ENCODE measurements around the gene FGFBP1.
A peak's percentile ranks its signal among the peaks of the same experiment; 100 is the strongest.

FGFBP1 gene

GRCh38 chr4:15938640-15939039, at the start of gene FGFBP1:
Gene FGFBP1, minus strand, starts transcription at chr4:15938740. Its CDS starts 2,108 bp downstream, at chr4:15936632.
- DNase-seq (ENCODE audit: low read depth in 2 of 2): no peak

- no peak for DNase-seq (ENCODE audit: low read depth in 2 of 2)
Measured at GRCh38 chr4:15988222-15988621, 49.7 kb upstream of the FGFBP1 start.

- no peak for DNase-seq (ENCODE audit: low read depth in 2 of 2)
Measured at GRCh38 chr4:15986907-15987306, 48.4 kb upstream of the FGFBP1 start.

- DNase-seq (ENCODE audit: low read depth in 2 of 2): no peak
Measured at GRCh38 chr4:15983610-15984009, 45.1 kb upstream of the FGFBP1 start.

- no peak for DNase-seq (ENCODE audit: low read depth in 2 of 2)
Measured at GRCh38 chr4:15982842-15983524, 44.4 kb upstream of the FGFBP1 start.

- no peak for DNase-seq (ENCODE audit: low read depth in 2 of 2)
Measured at GRCh38 chr4:15976456-15977447, 38.2 kb upstream of the FGFBP1 start.

- DNase-seq (ENCODE audit: low read depth in 2 of 2): no peak
Measured at GRCh38 chr4:15971068-15971801, 32.7 kb upstream of the FGFBP1 start.

- no peak for DNase-seq (ENCODE audit: low read depth in 2 of 2)
Measured at GRCh38 chr4:15968551-15969300, 30.2 kb upstream of the FGFBP1 start.

- no peak for DNase-seq (ENCODE audit: low read depth in 2 of 2)
Measured at GRCh38 chr4:15965325-15965724, 26.8 kb upstream of the FGFBP1 start.

- DNase-seq (ENCODE audit: low read depth in 2 of 2): no peak
Measured at GRCh38 chr4:15964159-15964558, 25.6 kb upstream of the FGFBP1 start.

- peak; percentile 25 to 29 for DNase-seq (ENCODE audit: low read depth in 2 of 2)
Measured at GRCh38 chr4:15963576-15963975, 25.0 kb upstream of the FGFBP1 start.

GRCh38 chr4:15963001-15963451, 24.5 kb upstream of the FGFBP1 start, which contains the start of gene FGFBP2:
Gene FGFBP2, minus strand, starts transcription at chr4:15963175. Its CDS starts 46 bp downstream, at chr4:15963129.
- DNase-seq (ENCODE audit: low read depth in 2 of 2): peak; percentile 38 to 39

- DNase-seq (ENCODE audit: low read depth in 2 of 2): peak in 1 of 2 donors; percentile 13
Measured at GRCh38 chr4:15961781-15962510, 23.4 kb upstream of the FGFBP1 start.

GRCh38 chr4:15958562-15958961, 20.0 kb upstream of the FGFBP1 start:
- DNase-seq (ENCODE audit: low read depth in 2 of 2): no peak

GRCh38 chr4:15956179-15956850, 17.8 kb upstream of the FGFBP1 start:
- DNase-seq (ENCODE audit: low read depth in 2 of 2): peak; percentile 33 to 58

- DNase-seq (ENCODE audit: low read depth in 2 of 2): no peak
Measured at GRCh38 chr4:15955670-15956069, 17.1 kb upstream of the FGFBP1 start.

GRCh38 chr4:15953625-15954024, 15.1 kb upstream of the FGFBP1 start:
- DNase-seq (ENCODE audit: low read depth in 2 of 2): no peak

GRCh38 chr4:15951781-15952180, 13.2 kb upstream of the FGFBP1 start:
- DNase-seq (ENCODE audit: low read depth in 2 of 2): no peak

GRCh38 chr4:15948826-15949225, 10.3 kb upstream of the FGFBP1 start:
- DNase-seq (ENCODE audit: low read depth in 2 of 2): no peak

- no peak for DNase-seq (ENCODE audit: low read depth in 2 of 2)
Measured at GRCh38 chr4:15947684-15948083, 9.1 kb upstream of the FGFBP1 start.

All from stimulated activated CD8-positive, alpha-beta memory T cell treated with anti-CD3 and anti-CD28 coated beads, Interleukin-15, amount 100 ng/mL, for 4 hours (primary cell).